Thyroid gland (tissue), 4 donors: Measurements from ENCODE around the gene FBXO27.
"Not testable (repeated sequence)": the region's sequence is repeated elsewhere in the genome, so short reads cannot be mapped to it uniquely, and the experiment has no call there.

Experiments
- CTCF ChIP-seq, 6 experiments: fragments of 200-600 bp in 3 of 6; fragments of 450-650 bp in 3 of 6; sonication (generic) in 3 of 6; IDR thresholded peaks; one replicate each; pipeline ENCODE4 v1.5.1; 2016 to 2019; ENCODE audit warnings: antibody characterized with exemption in 6 of 6, mild to moderate bottlenecking in 2 of 6, inconsistent platforms in 1 of 6, moderate library complexity in 1 of 6
- POLR2A ChIP-seq, 2 donors: fragments of 450-650 bp; IDR thresholded peaks; one replicate each; pipeline ENCODE4 v1.6.1; 2017; ENCODE audit warnings: antibody characterized with exemption in 2 of 2, mild to moderate bottlenecking in 2 of 2, moderate library complexity in 1 of 2

- not testable (repeated sequence) for TF ChIP-seq POLR2A, CTCF (IDR thresholded peaks at IDR 0.05)
These were observed 42.7 kb downstream of the FBXO27 start for GRCh38 chr19:38989614-38990013.
